Measurements from ENCODE around the gene SH3PXD2B. TPM values are rescaled to one million over a fixed set of nuclear protein-coding genes. Genes with fewer than 3 reads are reported as not detected.

The SH3PXD2B gene
- total and polyA plus RNA-seq, 2 of the 13 experiments (the other 11 are each of a cell fraction or from before 2014, with no cell fraction given) = 3.4 to 4.6 TPM

DNA sequence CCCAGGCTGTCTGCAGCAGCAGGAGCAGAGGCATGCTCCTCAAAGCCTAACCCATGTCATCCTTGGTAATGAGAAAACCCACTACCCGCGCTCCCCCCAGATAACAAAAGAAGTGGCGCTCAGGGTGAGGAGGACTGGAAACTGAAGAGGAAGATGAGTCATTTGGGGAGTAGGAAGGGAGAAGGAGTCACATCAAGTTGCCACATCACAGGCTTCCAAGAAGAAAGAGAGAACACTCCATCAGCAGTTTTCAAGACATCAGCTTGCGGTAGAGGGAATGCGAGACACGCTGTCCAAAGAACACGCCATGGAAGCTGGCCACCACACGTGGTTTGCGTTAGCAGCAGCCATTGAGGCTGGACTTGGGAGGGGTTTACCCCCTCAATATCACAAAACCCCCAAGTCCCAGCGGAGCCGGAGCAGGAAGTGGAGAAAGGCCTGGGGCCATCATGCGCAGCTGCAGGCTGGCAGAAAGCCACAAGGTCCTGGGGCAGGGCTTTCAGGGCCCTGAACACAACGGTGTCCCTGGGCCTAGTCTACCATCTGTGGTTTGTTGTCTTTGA, 41.5 kb downstream of the SH3PXD2B start (continued):
- TF ChIP-seq ZNF468 (CRISPR knock-in tag; IDR thresholded peaks at IDR 0.05) = no peak
- TF ChIP-seq HDAC2 (CRISPR knock-in tag; IDR thresholded peaks at IDR 0.05) = no peak
- TF ChIP-seq, protein P1, sequence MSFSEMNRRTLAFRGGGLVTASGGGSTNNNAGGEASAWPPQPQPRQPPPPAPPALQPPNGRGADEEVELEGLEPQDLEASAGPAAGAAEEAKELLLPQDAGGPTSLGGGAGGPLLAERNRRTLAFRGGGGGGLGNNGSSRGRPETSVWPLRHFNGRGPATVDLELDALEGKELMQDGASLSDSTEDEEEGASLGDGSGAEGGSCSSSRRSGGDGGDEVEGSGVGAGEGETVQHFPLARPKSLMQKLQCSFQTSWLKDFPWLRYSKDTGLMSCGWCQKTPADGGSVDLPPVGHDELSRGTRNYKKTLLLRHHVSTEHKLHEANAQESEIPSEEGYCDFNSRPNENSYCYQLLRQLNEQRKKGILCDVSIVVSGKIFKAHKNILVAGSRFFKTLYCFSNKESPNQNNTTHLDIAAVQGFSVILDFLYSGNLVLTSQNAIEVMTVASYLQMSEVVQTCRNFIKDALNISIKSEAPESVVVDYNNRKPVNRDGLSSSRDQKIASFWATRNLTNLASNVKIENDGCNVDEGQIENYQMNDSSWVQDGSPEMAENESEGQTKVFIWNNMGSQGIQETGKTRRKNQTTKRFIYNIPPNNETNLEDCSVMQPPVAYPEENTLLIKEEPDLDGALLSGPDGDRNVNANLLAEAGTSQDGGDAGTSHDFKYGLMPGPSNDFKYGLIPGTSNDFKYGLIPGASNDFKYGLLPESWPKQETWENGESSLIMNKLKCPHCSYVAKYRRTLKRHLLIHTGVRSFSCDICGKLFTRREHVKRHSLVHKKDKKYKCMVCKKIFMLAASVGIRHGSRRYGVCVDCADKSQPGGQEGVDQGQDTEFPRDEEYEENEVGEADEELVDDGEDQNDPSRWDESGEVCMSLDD (CRISPR knock-in tag; IDR thresholded peaks at IDR 0.05; ENCODE audit: borderline replicate concordance) = no peak
- TF ChIP-seq ZNF800 (CRISPR knock-in tag; IDR thresholded peaks at IDR 0.05) = no peak
- no peak for TF ChIP-seq BCL3 (CRISPR knock-in tag; IDR thresholded peaks at IDR 0.05)
- TF ChIP-seq MED1 (CRISPR knock-in tag; IDR thresholded peaks at IDR 0.05) = no peak
- TF ChIP-seq, protein P2, sequence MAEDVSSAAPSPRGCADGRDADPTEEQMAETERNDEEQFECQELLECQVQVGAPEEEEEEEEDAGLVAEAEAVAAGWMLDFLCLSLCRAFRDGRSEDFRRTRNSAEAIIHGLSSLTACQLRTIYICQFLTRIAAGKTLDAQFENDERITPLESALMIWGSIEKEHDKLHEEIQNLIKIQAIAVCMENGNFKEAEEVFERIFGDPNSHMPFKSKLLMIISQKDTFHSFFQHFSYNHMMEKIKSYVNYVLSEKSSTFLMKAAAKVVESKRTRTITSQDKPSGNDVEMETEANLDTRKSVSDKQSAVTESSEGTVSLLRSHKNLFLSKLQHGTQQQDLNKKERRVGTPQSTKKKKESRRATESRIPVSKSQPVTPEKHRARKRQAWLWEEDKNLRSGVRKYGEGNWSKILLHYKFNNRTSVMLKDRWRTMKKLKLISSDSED (CRISPR knock-in tag; IDR thresholded peaks at IDR 0.05) = no peak
- no peak for TF ChIP-seq ZSCAN25 (CRISPR knock-in tag; IDR thresholded peaks at IDR 0.05)
- TF ChIP-seq SKI (IDR thresholded peaks at IDR 0.05; ENCODE audit: partially characterized antibody) = no peak
- TF ChIP-seq ZNF660 (CRISPR knock-in tag; IDR thresholded peaks at IDR 0.05; ENCODE audit: borderline replicate concordance, low read depth) = no peak
